ENCODE results near the gene SERPINB1. TPM values are rescaled to one million over a fixed set of nuclear protein-coding genes. Genes with fewer than 3 reads are reported as not detected.
A peak's percentile ranks its signal among the peaks of the same experiment; 100 is the strongest.

SERPINB1 gene
- total RNA-seq, result 10 to 100 TPM; 26.6 to 27.3 TPM

DNA sequence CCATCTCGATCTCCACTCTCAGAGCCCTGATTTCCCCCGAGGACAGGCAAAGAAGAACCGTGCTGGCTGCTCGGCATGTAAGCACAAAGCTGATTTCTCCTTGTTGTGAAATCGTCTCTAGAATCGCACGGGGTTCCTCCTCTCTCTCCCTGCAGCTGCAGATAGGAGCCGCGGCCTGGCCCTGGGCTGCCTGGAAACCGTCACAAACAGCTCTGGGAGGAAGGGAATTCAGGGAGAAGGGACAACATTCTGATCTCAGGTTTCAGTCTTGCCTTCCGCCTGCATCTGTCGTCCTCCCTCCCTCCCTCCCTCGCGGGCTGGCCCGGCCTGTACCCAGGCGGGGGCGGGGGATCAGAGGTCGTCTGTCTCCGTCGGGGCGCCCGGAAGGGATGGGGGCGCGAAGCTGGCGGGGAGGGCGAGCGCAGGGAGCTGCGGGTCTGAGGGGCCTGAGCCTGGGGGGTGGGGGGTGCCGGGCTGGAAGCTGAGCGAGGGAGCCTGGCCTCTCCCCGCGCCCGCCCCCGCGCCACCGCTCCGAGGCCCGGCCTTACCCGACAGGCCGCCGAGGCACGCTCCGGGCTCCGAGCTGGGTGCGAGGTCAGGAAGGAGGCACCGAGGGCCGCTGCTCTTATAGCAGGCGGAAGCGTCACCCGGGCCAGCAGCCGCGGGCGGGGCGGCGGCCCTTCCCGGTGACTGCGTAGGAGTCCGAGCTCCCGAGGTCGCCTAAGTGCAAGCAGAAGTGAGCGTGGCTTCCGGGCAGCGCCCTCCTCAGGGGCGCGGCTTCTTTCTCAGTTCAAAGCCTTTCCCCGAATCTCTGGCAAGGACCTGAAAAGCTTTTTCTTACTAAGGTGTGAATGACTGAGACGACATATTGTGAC, at the start of gene SERPINB1:
TSS of gene SERPINB1 (minus strand) at position 600 of the 875 bp plus-strand sequence. CDS start 1,277 bp downstream, outside the sequence.
- peak in 1 of 2 donors; percentile 40 for TF ChIP-seq CTCF (IDR thresholded peaks at IDR 0.05)
- Histone ChIP-seq H3K9me3 (no peaks in the 10 kb centered on the region), H3K36me3 (peaks cover 22% of the 10 kb centered on the region), H3K27ac (peak within 1 kb of the TSS; percentile 95 to 99), H3K4me1 (peaks cover 0 to 46% of the 10 kb centered on the region in 2 donors), H3K4me3 (peak within 1 kb of the TSS; percentile 49 to 66), H3K27me3 (no peaks in the 10 kb centered on the region)
- peak; percentile 96 for DNase-seq (ENCODE audit: low spot score)

- Histone ChIP-seq H3K36me3 (peaks cover 55% of the 10 kb centered on the region), H3K4me1 (no peaks in the 10 kb centered on the region), H3K27me3 (no peaks in the 10 kb centered on the region), H3K4me3 (no peak overlapping the region), H3K9me3 (no peaks in the 10 kb centered on the region), H3K27ac (no peak overlapping the region)
- TF ChIP-seq CTCF (IDR thresholded peaks at IDR 0.05), result no peak
- no peak for DNase-seq (ENCODE audit: low spot score)
Measured at GRCh38 chr6:2890976-2891767, 49.5 kb upstream of the SERPINB1 start.

DNA sequence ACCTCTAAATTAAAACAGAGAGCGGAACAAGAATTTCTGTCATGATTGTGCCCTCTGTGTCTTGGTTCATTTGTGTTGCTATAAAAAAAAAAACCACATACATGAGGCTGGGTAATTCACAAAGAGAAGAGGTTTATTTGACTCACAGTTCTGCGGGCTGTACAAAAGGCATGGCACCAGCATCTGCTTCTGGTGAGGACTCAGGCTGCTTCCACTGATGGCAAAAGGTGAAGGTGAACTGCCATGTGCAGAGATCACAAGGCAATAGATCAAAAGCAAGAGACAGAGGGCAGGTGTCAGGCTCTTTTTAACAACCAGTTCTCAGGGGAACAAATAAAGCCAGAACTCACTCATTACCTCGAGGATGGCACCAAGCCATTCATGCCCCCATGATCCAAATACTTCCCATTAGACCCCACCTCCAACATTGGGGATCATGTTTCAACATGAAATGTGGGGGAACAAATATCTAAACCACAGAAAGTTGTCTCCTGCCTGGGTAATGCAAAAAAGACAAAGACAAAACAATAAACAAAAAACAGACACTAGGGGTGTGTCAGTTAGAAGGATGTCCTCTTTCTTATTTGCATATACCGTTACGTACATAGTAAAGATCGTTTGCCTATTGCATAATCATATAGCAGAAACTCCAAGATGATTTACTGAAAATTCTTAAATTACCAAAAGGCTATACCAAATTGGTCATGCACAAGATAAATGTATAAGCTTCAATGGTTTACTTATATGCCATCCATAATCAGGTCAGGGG, 44.5 kb upstream of the SERPINB1 start:
- Histone ChIP-seq H3K4me3 (no peak overlapping the region), H3K36me3 (peaks cover 17% of the 10 kb centered on the region), H3K27me3 (no peaks in the 10 kb centered on the region), H3K27ac (no peak overlapping the region), H3K9me3 (no peaks in the 10 kb centered on the region), H3K4me1 (no peaks in the 10 kb centered on the region)
- no peak for DNase-seq (ENCODE audit: low spot score)
- no peak for TF ChIP-seq CTCF (IDR thresholded peaks at IDR 0.05)

- no peak overlapping the region for H3K27ac ChIP-seq
Measured at GRCh38 chr6:2884804-2885203, 43.1 kb upstream of the SERPINB1 start.

More at GRCh38 chr6:2884804-2885203, 43.1 kb upstream of the SERPINB1 start:
- peaks cover 4% of the 10 kb centered on the region for H3K36me3 ChIP-seq
- no peak for DNase-seq (ENCODE audit: low spot score)
- H3K27me3 ChIP-seq, result no peaks in the 10 kb centered on the region
- TF ChIP-seq CTCF (IDR thresholded peaks at IDR 0.05), result no peak
- no peaks in the 10 kb centered on the region for H3K4me1 ChIP-seq
- H3K4me3 ChIP-seq, result no peak overlapping the region
- no peaks in the 10 kb centered on the region for H3K9me3 ChIP-seq
